Hepatocyte (in vitro differentiated cells): ENCODE results near the gene B4GALT5. TPM values are rescaled to one million over a fixed set of nuclear protein-coding genes. Genes with fewer than 3 reads are reported as not detected.
A peak's percentile ranks its signal among the peaks of the same experiment; 100 is the strongest.

Source experiments
- DNase-seq: peaks from one replicate; pipeline ENCODE4 v3.0.0-alpha.2; 2016; ENCODE audit warnings: low spot score
- H2AFZ ChIP-seq: fragments of 200-600 bp; sonication (generic); 2 replicates; pipeline ENCODE4 v1.6.0; 2016; ENCODE audit warnings: antibody characterized with exemption, mild to moderate bottlenecking
- H3K27ac ChIP-seq: fragments of 200-600 bp; sonication (generic); 2 replicates; pipeline ENCODE4 v1.5.1; 2016; ENCODE audit warnings: mild to moderate bottlenecking
- H3K27me3 ChIP-seq: fragments of 200-600 bp; sonication (generic); 2 replicates; pipeline ENCODE4 v1.6.1; 2016
- H3K36me3 ChIP-seq: fragments of 200-600 bp; sonication (generic); replicated peaks from 2 replicates; pipeline ENCODE4 v1.5.1; 2016; ENCODE audit warnings: low read depth; ENCODE audit not compliant: insufficient read depth
- H3K4me1 ChIP-seq: fragments of 200-600 bp; sonication (generic); 2 replicates; pipeline ENCODE4 v1.5.1; 2016; ENCODE audit warnings: mild to moderate bottlenecking, moderate library complexity; ENCODE audit not compliant: insufficient read depth
- H3K4me2 ChIP-seq: fragments of 200-600 bp; sonication (generic); 2 replicates; pipeline ENCODE4 v1.6.0; 2016
- H3K4me3 ChIP-seq: fragments of 200-600 bp; sonication (generic); 2 replicates; pipeline ENCODE4 v1.5.1; 2016; ENCODE audit warnings: mild to moderate bottlenecking
- H3K79me2 ChIP-seq: fragments of 200-600 bp; sonication (generic); 2 replicates; pipeline ENCODE4 v1.6.0; 2017; ENCODE audit warnings: mild to moderate bottlenecking
- H3K9me2 ChIP-seq: fragments of 200-600 bp; sonication (generic); replicated peaks from 2 replicates; pipeline ENCODE4 v1.6.0; 2017; ENCODE audit warnings: mild to moderate bottlenecking; ENCODE audit not compliant: insufficient read depth
- H3K9me3 ChIP-seq: fragments of 200-600 bp; sonication (generic); 2 replicates; pipeline ENCODE4 v1.5.1; 2016; ENCODE audit warnings: low read depth, mild to moderate bottlenecking
- H4K20me1 ChIP-seq: fragments of 200-600 bp; sonication (generic); 2 replicates; pipeline ENCODE4 v1.6.0; 2016; ENCODE audit warnings: mild to moderate bottlenecking; ENCODE audit not compliant: insufficient read depth, poor library complexity, severe bottlenecking
- CTCF ChIP-seq: fragments of 200-600 bp; sonication (generic); IDR thresholded peaks from 2 replicates; pipeline ENCODE4 v1.5.1; 2016; ENCODE audit warnings: antibody characterized with exemption, mild to moderate bottlenecking; ENCODE audit not compliant: poor library complexity
- EZH2 ChIP-seq: fragments of 200-600 bp; sonication (generic); IDR thresholded peaks from 2 replicates; pipeline ENCODE4 v1.6.1; 2016; ENCODE audit warnings: antibody characterized with exemption, mild to moderate bottlenecking, borderline replicate concordance
- EZH2phosphoT487 ChIP-seq: fragments of 200-600 bp; sonication (generic); IDR thresholded peaks from one replicate; pipeline ENCODE4 v1.6.1; 2018; ENCODE audit warnings: antibody characterized with exemption, mild to moderate bottlenecking, low read depth, moderate library complexity; ENCODE audit not compliant: unreplicated experiment, severe bottlenecking
- WGBS: methylation state at CpG from one replicate; pipeline ENCODE4 v1.1.6; 2016; ENCODE audit warnings: low lambda C conversion rate; ENCODE audit errors: missing lambda C conversion rate; 5-methylcytosine and 5-hydroxymethylcytosine counted together
- polyA plus RNA-seq: library from polyadenylated mRNA; unstranded; fragments of >200 nt; fragmentation: Nextera tagmentation; extraction: Ambion mirVana; gene quantifications from 2 replicates; pipeline ENCODE4 v1.2.1, GENCODE V29; 2016
- total RNA-seq: library from RNA; depleted of rRNA; stranded (reverse); fragments of >200 nt; gene quantifications from 2 replicates; pipeline ENCODE4 v1.2.3, GENCODE V29; 2014

The B4GALT5 gene
- total and polyA plus RNA-seq, 2 experiments from 2014 or later: 12.9 to 41.8 TPM

DNA sequence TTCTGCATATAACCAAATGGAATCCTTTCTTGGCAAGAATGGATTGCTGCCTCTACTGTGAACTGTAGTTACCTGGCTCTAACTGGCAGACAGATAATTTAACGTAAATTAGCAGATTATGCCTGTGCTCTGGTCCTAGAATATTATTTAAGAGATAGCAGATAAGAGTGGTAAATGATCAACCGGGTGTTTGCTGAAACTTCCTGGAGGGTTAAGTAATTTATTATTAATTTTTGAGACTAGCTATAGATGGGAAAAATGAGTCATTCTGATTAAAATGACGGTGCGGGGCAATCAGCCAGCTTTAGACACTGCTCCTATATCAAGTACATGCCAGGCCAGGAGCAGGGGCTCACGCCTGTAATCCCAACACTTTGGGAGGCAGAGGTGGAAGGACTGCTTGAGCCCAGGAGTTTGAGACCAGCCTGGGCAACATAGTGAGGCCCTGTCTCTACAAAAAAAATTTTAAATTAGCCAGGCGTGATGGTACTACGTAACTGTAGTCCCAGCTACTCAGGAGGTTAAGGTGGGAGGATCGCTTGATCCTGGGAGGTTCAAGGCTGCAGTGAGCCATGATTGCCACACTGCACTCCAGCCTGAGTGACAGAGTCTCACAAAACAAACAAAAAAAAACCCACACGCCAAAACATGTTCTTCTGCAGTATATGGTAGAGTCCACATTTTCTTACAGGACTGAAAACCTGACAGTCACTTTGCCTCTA is 22.6 kb downstream of the B4GALT5 start:
- Histone ChIP-seq H3K36me3 (no peaks in the 10 kb centered on the region), H3K9me2 (no peaks in the 10 kb centered on the region), H3K9me3 (no peaks in the 10 kb centered on the region), H3K27ac (peak overlapping the region; percentile 92), H2AFZ (no peak overlapping the region), H3K4me3 (no peak overlapping the region), H3K4me2 (peak overlapping the region; percentile 37), H3K79me2 (peaks cover 97% of the 10 kb centered on the region), H3K27me3 (no peaks in the 10 kb centered on the region), H4K20me1 (peaks cover 14% of the 10 kb centered on the region), H3K4me1 (peaks cover 19% of the 10 kb centered on the region)
- TF ChIP-seq EZH2 (no peak), EZH2phosphoT487 (no peak), CTCF (no peak)
- peak; percentile 67 for DNase-seq
- WGBS: 60% methylated on average over 9 of the region's 9 CpGs

- H3K27ac ChIP-seq: peak overlapping the region; percentile 65
- H3K27me3 ChIP-seq: no peaks in the 10 kb centered on the region
- H3K4me1 ChIP-seq: peaks cover 33% of the 10 kb centered on the region
- H4K20me1 ChIP-seq: peaks cover 4% of the 10 kb centered on the region
- WGBS: 77% methylated on average over 4 of the region's 4 CpGs
- H3K79me2 ChIP-seq: peaks cover 97% of the 10 kb centered on the region
- no peak for TF ChIP-seq EZH2
- TF ChIP-seq EZH2phosphoT487: no peak
- TF ChIP-seq CTCF: no peak
- H3K9me2 ChIP-seq: no peaks in the 10 kb centered on the region
- H3K36me3 ChIP-seq: no peaks in the 10 kb centered on the region
- H3K4me3 ChIP-seq: no peak overlapping the region
- no peak for DNase-seq
- no peak overlapping the region for H3K4me2 ChIP-seq
- no peak overlapping the region for H2AFZ ChIP-seq
- no peaks in the 10 kb centered on the region for H3K9me3 ChIP-seq
Measured at GRCh38 chr20:49687595-49688567, 25.8 kb downstream of the B4GALT5 start.

- no peaks in the 10 kb centered on the region for H3K9me2 ChIP-seq
- peaks cover 4% of the 10 kb centered on the region for H4K20me1 ChIP-seq
- peaks cover 36% of the 10 kb centered on the region for H3K4me1 ChIP-seq
- TF ChIP-seq CTCF (no peak), EZH2 (no peak), EZH2phosphoT487 (no peak)
- no peaks in the 10 kb centered on the region for H3K36me3 ChIP-seq
- H3K4me3 ChIP-seq: no peak overlapping the region
- WGBS: 47% methylated on average over 2 of the region's 2 CpGs
- peak overlapping the region; percentile 39 for H3K27ac ChIP-seq
- peaks cover 99% of the 10 kb centered on the region for H3K79me2 ChIP-seq
- H3K9me3 ChIP-seq: no peaks in the 10 kb centered on the region
- H3K4me2 ChIP-seq: no peak overlapping the region
- no peak for DNase-seq
- no peak overlapping the region for H2AFZ ChIP-seq
- no peaks in the 10 kb centered on the region for H3K27me3 ChIP-seq
Measured at GRCh38 chr20:49685809-49686208, 27.9 kb downstream of the B4GALT5 start.
